SK-N-SH (cell line): ENCODE data around the gene PER3. TPM values are rescaled to one million over a fixed set of nuclear protein-coding genes. Genes with fewer than 3 reads are reported as not detected.

ENCODE experiments used
- CTCF ChIA-PET: fragments of 300-600, 350-600 bp; formaldehyde crosslinking; extraction: SDS; loops from one replicate; lab custom pipeline; 2021; lab: Yijun Ruan, JAX
- POLR2A ChIA-PET: fragments of 350-600 bp; sonication (Branson Sonifier 250); formaldehyde crosslinking; extraction: SDS; loops from one replicate; lab custom pipeline; 2020; ENCODE audit warnings: antibody characterized with exemption, inconsistent platforms; lab: Yijun Ruan, JAX
- DNase-seq: peaks from one replicate; pipeline ENCODE4 v3.0.0; 2012
- H2AFZ ChIP-seq: fragments of 200-600 bp; sonication (generic); 2 replicates; pipeline ENCODE4 v1.8.1; 2016; ENCODE audit warnings: antibody characterized with exemption, mild to moderate bottlenecking, low read depth
- H3F3A ChIP-seq: fragments of 200-600 bp; sonication (generic); replicated peaks from 2 replicates; pipeline ENCODE3; 2016; ENCODE audit warnings: antibody characterized with exemption, mild to moderate bottlenecking; ENCODE audit not compliant: insufficient read depth
- H3K27ac ChIP-seq, 2 experiments: fragments of 200-500 bp in 1 of 2; fragments of 200-600 bp in 1 of 2; sonication (Bioruptor generic) in 1 of 2; sonication (generic), shearing (Covaris generic) in 1 of 2; 2 replicates each; pipeline versions ENCODE4 v1.5.1 to v1.6.1; 2014 to 2016; ENCODE audit warnings: low read depth in 2 of 2, inconsistent platforms in 1 of 2, low read length in 1 of 2, mild to moderate bottlenecking in 1 of 2, mixed read lengths in 1 of 2
- H3K27me3 ChIP-seq: fragments of 200-600 bp; sonication (generic), shearing (Covaris generic); 2 replicates; pipeline ENCODE4 v1.6.1; 2016; ENCODE audit warnings: mixed run types; ENCODE audit not compliant: insufficient read depth
- H3K36me3 ChIP-seq, 2 experiments: fragments of 200-500 bp in 1 of 2; fragments of 200-600 bp in 1 of 2; sonication (Bioruptor generic) in 1 of 2; sonication (generic) in 1 of 2; replicated peaks in 1 of 2; 2 replicates each; pipeline versions ENCODE3 to v1.5.1; 2014 to 2016; ENCODE audit warnings: low read length in 1 of 2, mild to moderate bottlenecking in 1 of 2; ENCODE audit not compliant: insufficient read depth in 2 of 2, control insufficient read depth in 1 of 2
- H3K4me1 ChIP-seq, 2 experiments: fragments of 200-500 bp in 1 of 2; fragments of 200-600 bp in 1 of 2; sonication (Bioruptor generic) in 1 of 2; sonication (generic), shearing (Covaris generic) in 1 of 2; 2 replicates each; pipeline versions ENCODE4 v1.5.1 to v1.6.1; 2014 to 2016; ENCODE audit warnings: low read depth in 1 of 2, low read length in 1 of 2, mixed run types in 1 of 2; ENCODE audit not compliant: insufficient read depth in 2 of 2, control insufficient read depth in 1 of 2
- H3K4me2 ChIP-seq: fragments of 200-600 bp; sonication (generic), shearing (Covaris generic); 2 replicates; pipeline ENCODE4 v1.6.1; 2017; ENCODE audit warnings: mixed run types
- H3K4me3 ChIP-seq, 2 experiments: fragments of 200-500 bp in 1 of 2; fragments of 200-600 bp in 1 of 2; sonication (Bioruptor generic) in 1 of 2; sonication (generic), shearing (Covaris generic) in 1 of 2; 2 replicates each; pipeline versions ENCODE4 v1.5.1 to v1.8.1; 2014 to 2016; ENCODE audit warnings: low read depth in 2 of 2, inconsistent platforms in 1 of 2, low read length in 1 of 2, mild to moderate bottlenecking in 1 of 2, mixed read lengths in 1 of 2, moderate library complexity in 1 of 2
- H3K79me2 ChIP-seq: fragments of 200-600 bp; sonication (generic); 2 replicates; pipeline ENCODE4 v1.8.1; 2017; ENCODE audit warnings: mild to moderate bottlenecking; ENCODE audit not compliant: insufficient read depth
- H3K9ac ChIP-seq: fragments of 200-600 bp; sonication (generic); 2 replicates; pipeline ENCODE4 v1.6.1; 2017; ENCODE audit warnings: mixed run types
- H3K9me2 ChIP-seq: fragments of 200-600 bp; sonication (generic); 2 replicates; pipeline ENCODE4 v1.6.1; 2017; ENCODE audit warnings: mixed run types
- H3K9me3 ChIP-seq: fragments of 200-600 bp; sonication (generic); 2 replicates; pipeline ENCODE4 v1.6.1; 2017; ENCODE audit warnings: mixed run types, mild to moderate bottlenecking, moderate library complexity
- H4K20me1 ChIP-seq: fragments of 200-600 bp; sonication (generic); 2 replicates; pipeline ENCODE4 v1.6.1; 2017; ENCODE audit warnings: mild to moderate bottlenecking, mixed run types; ENCODE audit not compliant: insufficient read depth
- CHD2 ChIP-seq: fragments of 150-350 bp; IDR thresholded peaks from 2 replicates; pipeline ENCODE4 v1.6.1; 2018; ENCODE audit warnings: low read length; ENCODE audit not compliant: partially characterized antibody
- CTCF ChIP-seq: fragments of 200-600 bp; sonication (generic); IDR thresholded peaks from 2 replicates; pipeline ENCODE4 v1.6.1; 2017; ENCODE audit warnings: antibody characterized with exemption, mild to moderate bottlenecking, moderate library complexity
- EP300 ChIP-seq, 2 experiments: IDR thresholded peaks; 2 replicates each; pipeline versions ENCODE4 v1.4.0 to v1.6.1; 2012; ENCODE audit warnings: borderline replicate concordance in 1 of 2, low read depth in 1 of 2, low read length in 1 of 2
- FOSL2 ChIP-seq: IDR thresholded peaks from 2 replicates; pipeline ENCODE4 v1.4.0; 2012; ENCODE audit warnings: low read depth, mild to moderate bottlenecking, moderate library complexity, borderline replicate concordance
- FOXM1 ChIP-seq: IDR thresholded peaks from 2 replicates; pipeline ENCODE4 v1.4.0; 2012; ENCODE audit warnings: low read depth, mild to moderate bottlenecking
- GABPA ChIP-seq: IDR thresholded peaks from 2 replicates; pipeline ENCODE4 v1.4.0; 2012; ENCODE audit warnings: low read depth, mild to moderate bottlenecking
- JUND ChIP-seq: IDR thresholded peaks from 2 replicates; pipeline ENCODE4 v1.4.0; 2012
- MAX ChIP-seq: IDR thresholded peaks from 2 replicates; pipeline ENCODE4 v1.4.0; 2012; ENCODE audit warnings: low read depth
- MXI1 ChIP-seq: IDR thresholded peaks from 2 replicates; pipeline ENCODE4 v1.6.1; 2012; ENCODE audit warnings: mild to moderate bottlenecking, low read depth, low read length, improper control_type of control experiment
- NRF1 ChIP-seq: IDR thresholded peaks from 2 replicates; pipeline ENCODE4 v1.6.1; 2012; ENCODE audit warnings: low read depth, mild to moderate bottlenecking, low read length
- RAD21 ChIP-seq: IDR thresholded peaks from 2 replicates; pipeline ENCODE4 v1.6.1; 2012; ENCODE audit warnings: mild to moderate bottlenecking, low read length
- RCOR1 ChIP-seq: fragments of 150-350 bp; IDR thresholded peaks from 2 replicates; pipeline ENCODE4 v1.6.1; 2017; ENCODE audit warnings: antibody characterized with exemption, low read length
- REST ChIP-seq: IDR thresholded peaks from 2 replicates; pipeline ENCODE4 v1.6.1; 2012; ENCODE audit warnings: mild to moderate bottlenecking, low read depth, low read length, moderate library complexity
- RFX5 ChIP-seq: IDR thresholded peaks from 2 replicates; pipeline ENCODE4 v1.6.1; 2012; ENCODE audit warnings: mild to moderate bottlenecking, improper control_type of control experiment, low read length
- RXRA ChIP-seq: IDR thresholded peaks from 2 replicates; pipeline ENCODE4 v1.4.0; 2012; ENCODE audit warnings: low read depth, mild to moderate bottlenecking, borderline replicate concordance
- SIN3A ChIP-seq: IDR thresholded peaks from 2 replicates; pipeline ENCODE4 v1.6.1; 2012; ENCODE audit warnings: low read depth, mild to moderate bottlenecking, low read length, moderate library complexity, borderline replicate concordance
- SMC3 ChIP-seq: IDR thresholded peaks from 2 replicates; pipeline ENCODE4 v1.6.1; 2012; ENCODE audit warnings: low read depth, low read length, improper control_type of control experiment
- TEAD4 ChIP-seq: IDR thresholded peaks from 2 replicates; pipeline ENCODE4 v1.4.0; 2012; ENCODE audit warnings: mild to moderate bottlenecking, borderline replicate concordance; ENCODE audit not compliant: insufficient read depth
- WGBS: methylation state at CpG from one replicate; pipeline ENCODE4 v1.1.6; 2017; ENCODE audit warnings: low lambda C conversion rate; 5-methylcytosine and 5-hydroxymethylcytosine counted together
- polyA plus RNA-seq, 3 experiments: library from polyadenylated mRNA; depleted of rRNA; stranded (reverse); fragments of >200 nt; gene quantifications; 2 replicates each; pipeline ENCODE4 v1.2.3, GENCODE V29; 2012

PER3 gene
- polyA plus RNA-seq, 1 of the 3 experiments (the other 2 are of a cell fraction), result 6.0 TPM

- Histone ChIP-seq H3K4me1 (peaks cover 0 to 17% of the 10 kb centered on the region in 2 experiments; a peak in 2 of 4 replicates), H3K4me2 (no peak overlapping the region), H3K9ac (no peak overlapping the region), H3K9me3 (no peaks in the 10 kb centered on the region), H3K4me3 (no peak overlapping the region), H3K36me3 (peaks cover 0 to 2% of the 10 kb centered on the region in 2 experiments), H4K20me1 (no peaks in the 10 kb centered on the region), H3F3A (no peaks in the 10 kb centered on the region), H3K9me2 (no peaks in the 10 kb centered on the region), H3K27me3 (no peaks in the 10 kb centered on the region), H2AFZ (no peak overlapping the region), H3K79me2 (no peaks in the 10 kb centered on the region), H3K27ac (no peak overlapping the region)
- CTCF ChIA-PET, result interaction anchor here (0.5 to 20.9 kb wide), 11 partner anchors 11 to 712 kb away, joined by 3 to 739 read pairs (median 3); partner anchors contain the start of gene VAMP3
- POLR2A ChIA-PET, result interaction anchor here (1.0 to 1.3 kb wide), 3 partner anchors 51 to 87 kb away, joined by 3 to 13 read pairs (median 3); no protein-coding TSS in a partner anchor
- TF ChIP-seq RAD21, result peak; percentile 43; the same call in 1 of the 2 replicates
- no peak for TF ChIP-seq RCOR1
- no peak for TF ChIP-seq SIN3A
- peak; percentile 45 for TF ChIP-seq SMC3
- no peak for TF ChIP-seq FOSL2
- TF ChIP-seq FOXM1, result no peak
- TF ChIP-seq RXRA, result no peak
- no peak for TF ChIP-seq CHD2
- TF ChIP-seq GABPA, result no peak
- no peak for TF ChIP-seq NRF1
- TF ChIP-seq EP300 (IDR thresholded peaks at IDR 0.05; ENCODE audit: borderline replicate concordance in 1 of 2, low read depth in 1 of 2, low read length in 1 of 2), result no peak
- no peak for TF ChIP-seq MXI1
- no peak for TF ChIP-seq JUND
- TF ChIP-seq MAX, result no peak
- no peak for TF ChIP-seq TEAD4
- TF ChIP-seq REST, result no peak
- no peak for TF ChIP-seq RFX5
- TF ChIP-seq CTCF, result peak; percentile 53
- WGBS, result 74% methylated on average over 1 of the region's 1 CpG
- DNase-seq, result peak; percentile 37
Measured at GRCh38 chr1:7755448-7755847, 28.6 kb upstream of the PER3 start.
